Activated CD4-positive, CD25-positive, alpha-beta regulatory T cell treated with anti-CD3 and anti-CD28 coated beads, Interleukin-2, amount 50 U/mL, for 24 hours (primary cell): ENCODE data around the gene DYRK1B.
"Not testable (repeated sequence)": the region's sequence is repeated elsewhere in the genome, so short reads cannot be mapped to it uniquely, and the experiment has no call there.

Experiments
- ATAC-seq, 2 donors: fragments of 150-1000 bp; cut with Tn5 transposase; one replicate each; pipeline ENCODE4 v1.10.0; 2021; ENCODE audit warnings: mild to moderate bottlenecking in 1 of 2, moderate library complexity in 1 of 2

DYRK1B gene

DNA sequence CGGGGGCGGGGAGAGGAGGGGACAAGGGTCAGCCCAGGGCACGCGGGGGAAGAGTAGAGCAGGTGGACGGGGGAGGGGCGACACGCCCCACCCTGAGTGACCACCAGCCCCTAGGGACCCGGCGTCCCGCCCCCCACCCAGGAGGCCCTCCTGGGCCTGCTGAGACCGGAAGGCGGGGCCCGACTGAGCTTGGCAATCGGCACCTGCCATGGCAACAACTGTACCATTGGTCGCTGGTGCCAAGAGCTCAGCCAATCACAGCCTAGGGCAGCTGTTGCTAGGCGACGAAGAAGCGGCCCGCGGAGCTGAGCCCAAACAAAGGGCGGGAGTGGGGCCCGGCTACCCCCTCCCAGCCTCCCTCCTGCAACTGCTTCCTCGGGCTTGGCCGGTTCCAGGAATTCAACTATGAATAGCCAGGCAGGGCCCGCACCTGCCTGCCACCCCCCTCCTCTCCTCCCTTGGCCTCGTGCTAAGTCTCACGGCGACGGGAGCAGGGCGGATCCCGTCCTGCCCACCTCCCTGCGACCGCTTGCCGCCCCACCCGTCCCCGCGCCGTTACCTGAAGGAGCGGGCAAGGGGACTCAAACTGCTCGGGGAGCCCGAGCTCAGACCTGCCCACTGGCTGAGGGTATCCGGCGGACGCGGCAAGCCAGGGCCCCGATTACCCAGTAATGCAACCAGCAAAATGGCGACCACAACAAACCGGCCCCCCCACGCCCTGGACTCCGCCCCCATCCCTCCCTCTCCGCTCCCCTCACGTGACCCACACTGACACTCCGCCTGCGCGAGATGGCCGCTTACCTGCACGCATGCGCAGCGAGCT, at the start of gene DYRK1B:
DYRK1B (minus strand) TSS at position 699 of the 823 bp plus-strand sequence. CDS start 2,295 bp downstream, outside the sequence.
- ATAC-seq = peak; percentile 95

DNA sequence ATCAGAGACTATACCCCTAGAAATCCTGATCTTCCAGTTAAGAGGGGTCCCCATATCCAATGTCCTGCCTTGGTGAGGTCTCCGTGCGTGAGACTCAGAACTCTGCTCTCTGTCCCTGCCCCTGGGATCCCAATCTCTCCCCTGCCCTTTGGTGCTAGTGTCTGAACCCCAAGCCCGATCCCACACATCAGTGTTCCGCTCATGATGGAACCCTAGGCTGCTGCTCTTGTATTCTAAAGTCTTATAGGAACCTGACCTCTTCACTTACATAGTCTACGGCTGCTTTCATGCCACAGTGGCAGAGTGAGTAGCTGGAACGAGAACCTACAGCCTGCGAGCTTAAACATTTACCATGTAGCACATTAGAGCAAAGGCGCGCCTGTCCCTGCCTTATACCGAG, 48.7 kb upstream of the DYRK1B start:
- ATAC-seq = not testable (repeated sequence)

DNA sequence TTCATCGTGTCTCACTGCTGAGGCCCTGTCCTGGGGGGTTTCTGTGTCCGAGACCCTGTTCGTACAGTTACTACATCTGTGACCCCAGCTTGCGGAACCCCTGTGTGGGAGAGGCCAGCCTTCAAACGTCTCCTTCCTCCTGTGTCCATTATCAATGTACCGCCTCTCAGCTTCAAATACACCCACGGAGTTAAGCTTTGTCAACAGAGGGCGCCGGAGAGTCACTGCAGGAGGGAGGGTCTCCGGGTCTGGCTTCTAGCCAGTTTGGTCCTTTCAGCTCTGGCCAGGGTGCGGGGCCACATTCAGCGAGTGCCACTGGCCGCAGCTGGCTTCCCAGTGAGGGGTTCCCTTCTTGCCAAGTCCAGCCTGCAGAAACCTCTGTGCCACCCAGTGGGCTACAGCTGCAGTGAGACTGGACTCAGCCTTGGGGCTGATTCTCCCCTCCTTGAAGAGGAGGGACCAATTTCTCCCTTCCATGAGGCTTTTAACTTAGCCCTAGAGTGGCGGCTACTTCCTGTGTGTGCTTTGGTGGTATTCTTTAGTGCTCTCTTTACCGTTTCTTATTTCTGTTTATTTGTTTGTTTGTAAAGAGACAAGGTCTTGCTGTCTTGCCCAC, 47.6 kb upstream of the DYRK1B start:
- ATAC-seq = peak; percentile 75

DNA sequence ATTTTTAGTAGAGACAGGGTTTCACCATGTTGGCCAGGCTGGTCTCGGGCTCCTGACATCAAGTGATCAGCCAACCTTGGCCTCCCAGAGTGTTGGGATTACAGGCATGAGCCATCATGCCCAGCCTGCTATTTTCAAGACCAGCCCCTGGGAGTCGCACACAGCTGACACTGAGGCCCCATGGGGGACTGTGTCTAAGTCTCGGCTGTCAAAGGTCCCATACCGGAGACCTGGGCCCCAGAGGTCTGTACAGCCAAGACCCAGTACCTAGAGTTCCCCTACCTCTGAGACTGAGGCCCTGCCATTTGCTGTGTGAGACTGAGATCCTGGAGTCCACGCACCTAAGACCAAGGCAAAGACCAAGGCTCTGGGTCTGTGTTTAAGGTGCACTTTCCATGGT, 46.3 kb upstream of the DYRK1B start:
- not testable (repeated sequence) for ATAC-seq

DNA sequence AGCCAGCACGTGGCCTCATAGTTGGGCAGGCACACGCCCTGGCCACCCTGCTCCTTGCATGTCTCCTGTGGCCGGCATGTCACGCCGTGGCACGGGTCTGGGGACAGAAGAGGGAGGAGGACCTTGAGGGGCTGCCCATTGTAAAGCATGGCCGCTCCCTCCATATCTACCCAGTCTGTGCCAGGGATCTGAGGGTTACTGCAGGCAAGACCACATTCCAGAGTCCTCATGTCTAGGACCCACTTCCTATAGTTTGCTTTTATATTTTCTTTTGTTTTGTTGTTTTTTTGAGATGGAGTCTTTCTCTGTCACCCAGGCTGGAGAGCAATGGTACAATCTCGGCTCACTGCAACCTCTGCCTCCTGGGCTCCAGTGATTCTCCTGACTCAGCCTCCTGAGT, 45.8 kb upstream of the DYRK1B start:
- not testable (repeated sequence) for ATAC-seq

DNA sequence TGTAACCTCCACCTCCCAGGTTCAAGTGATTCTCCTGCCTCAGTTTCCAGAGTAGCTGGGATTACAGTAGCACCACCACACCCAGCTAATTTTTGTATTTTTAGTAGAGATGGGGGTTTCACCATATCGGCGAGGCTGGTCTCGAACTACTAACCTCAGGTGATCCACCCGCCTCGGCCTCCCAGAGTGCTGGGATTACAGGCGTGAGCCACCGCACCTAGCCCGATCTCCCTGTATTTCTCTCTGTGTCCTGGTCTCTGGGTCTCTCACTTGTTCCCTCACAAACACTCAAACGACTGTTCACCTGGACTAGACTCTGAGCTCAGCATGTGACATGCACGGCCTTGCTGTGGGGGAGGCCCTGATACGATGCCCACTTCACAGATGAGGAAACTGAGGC, 44.9 kb upstream of the DYRK1B start:
- not testable (repeated sequence) for ATAC-seq

DNA sequence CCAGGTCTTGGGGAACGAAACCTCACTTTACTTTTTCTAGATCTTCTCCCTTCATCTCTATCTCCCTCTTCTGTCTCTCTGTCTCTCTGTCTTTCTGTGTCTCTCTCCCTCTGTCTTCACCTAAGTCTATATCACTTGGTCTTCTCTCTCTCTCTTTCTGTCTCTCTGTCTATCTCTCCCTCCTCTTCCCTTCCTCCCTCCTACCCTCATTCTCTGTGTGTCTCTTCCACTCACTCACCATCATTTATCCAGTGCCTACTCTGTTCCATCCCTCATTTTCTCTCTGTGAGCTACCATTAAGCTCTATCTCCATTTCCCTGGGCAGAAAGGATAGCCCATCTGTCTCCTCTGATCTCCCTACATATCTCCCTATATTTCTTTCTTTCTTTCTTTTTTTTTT, 44.4 kb upstream of the DYRK1B start:
- ATAC-seq = no peak

DNA sequence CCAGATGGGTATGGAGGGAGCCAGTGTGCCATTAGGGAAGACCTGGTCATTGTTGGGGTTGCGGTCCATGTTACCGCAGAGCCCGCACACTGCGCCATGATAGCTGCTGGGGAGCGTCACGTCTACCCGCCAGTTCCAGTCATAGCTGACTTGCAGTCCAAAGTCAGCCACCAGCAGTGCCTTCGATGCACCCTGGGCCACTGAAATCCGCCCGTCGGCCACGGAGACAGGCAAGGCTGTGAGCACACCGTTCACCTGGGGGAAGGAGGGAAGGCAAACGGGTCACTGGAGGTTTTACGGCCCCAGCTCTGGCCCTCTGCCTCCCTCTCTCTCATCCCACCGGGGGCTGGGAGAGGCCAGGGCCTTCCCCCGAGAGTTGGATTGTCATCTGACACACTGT, 44.0 kb upstream of the DYRK1B start:
- not testable (repeated sequence) for ATAC-seq

DNA sequence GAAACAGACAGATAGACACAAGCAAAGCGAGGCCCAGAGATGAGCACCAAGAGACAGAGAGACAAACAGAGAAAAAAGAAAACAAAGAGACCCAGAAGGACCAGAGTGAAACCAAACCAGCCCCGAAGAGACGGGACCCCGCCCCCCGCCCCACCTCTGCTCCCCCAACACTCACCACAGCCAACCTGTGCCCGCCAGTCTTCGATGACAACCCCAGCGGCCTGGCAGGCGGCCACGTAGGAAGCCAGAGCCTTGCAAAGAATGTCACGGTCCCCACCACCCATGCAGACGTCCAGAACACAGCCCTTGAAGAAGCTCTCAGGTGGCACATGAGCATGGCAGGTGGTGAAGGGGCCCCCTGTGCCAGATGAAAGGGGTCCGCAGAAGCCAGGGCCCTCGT, 43.5 kb upstream of the DYRK1B start:
- not testable (repeated sequence) for ATAC-seq

DNA sequence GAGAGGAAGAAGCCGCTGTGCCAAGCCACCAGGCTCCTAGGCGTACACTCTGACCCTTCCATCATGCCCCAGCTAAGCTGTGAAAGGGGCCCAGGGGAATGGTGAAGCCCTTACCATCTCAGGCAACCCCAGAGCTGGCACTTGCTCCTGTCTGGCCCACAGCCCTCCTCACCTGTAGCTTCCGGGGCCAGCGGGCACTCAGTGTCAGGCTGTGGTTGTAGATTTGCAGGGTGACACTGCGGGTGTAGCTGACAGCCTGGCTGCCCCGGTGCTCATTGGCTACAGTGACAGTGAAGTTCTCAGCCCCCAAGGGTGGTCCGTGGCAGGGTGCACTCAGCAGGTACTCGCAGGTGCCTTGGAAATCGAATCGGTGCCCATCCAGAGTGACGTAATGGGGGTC, 42.5 kb upstream of the DYRK1B start:
- ATAC-seq = not testable (repeated sequence)

DNA sequence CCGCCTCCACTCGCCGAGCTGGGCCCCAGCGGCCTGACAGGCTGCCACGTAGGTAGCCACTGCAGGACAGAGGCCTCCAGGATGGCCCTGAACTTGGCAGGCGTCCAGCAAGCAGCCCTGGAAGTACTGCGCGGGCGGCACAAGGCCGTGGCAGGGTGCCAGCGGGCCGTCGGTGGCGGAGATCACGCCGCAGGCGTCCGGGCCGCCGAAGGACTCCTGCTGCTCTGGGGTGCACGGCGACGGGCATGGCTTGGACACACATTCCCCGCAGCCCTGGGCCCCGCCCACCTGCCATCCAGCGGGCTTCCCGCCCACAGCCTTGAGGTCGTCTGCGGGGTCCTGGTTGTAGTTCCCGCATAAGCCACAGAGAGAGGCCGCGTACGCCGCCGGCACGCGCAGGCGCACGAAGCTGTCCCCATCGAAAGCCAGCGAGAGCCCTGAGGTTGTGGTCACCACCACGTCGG, 41.5 kb upstream of the DYRK1B start:
- ATAC-seq = not testable (repeated sequence)

DNA sequence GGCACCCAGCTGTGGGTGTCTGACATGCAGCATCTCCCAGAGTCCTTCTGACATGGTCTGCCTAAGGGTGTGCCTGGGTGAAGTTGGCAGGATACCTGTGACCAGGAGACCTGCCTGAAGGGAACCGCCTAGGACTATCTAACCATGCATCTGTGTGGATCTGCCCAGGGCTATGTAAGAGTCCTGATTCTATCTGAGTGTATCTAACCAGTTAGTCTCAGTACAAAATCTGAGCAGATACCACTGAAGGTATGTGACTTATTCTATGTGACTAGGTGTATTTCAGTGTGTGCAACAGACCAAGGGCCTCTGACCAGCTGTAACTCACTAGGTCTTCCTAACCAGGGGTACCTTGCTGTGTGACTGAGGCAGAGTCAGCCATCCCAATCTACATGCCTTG, 40.4 kb upstream of the DYRK1B start:
- ATAC-seq = no peak

DNA sequence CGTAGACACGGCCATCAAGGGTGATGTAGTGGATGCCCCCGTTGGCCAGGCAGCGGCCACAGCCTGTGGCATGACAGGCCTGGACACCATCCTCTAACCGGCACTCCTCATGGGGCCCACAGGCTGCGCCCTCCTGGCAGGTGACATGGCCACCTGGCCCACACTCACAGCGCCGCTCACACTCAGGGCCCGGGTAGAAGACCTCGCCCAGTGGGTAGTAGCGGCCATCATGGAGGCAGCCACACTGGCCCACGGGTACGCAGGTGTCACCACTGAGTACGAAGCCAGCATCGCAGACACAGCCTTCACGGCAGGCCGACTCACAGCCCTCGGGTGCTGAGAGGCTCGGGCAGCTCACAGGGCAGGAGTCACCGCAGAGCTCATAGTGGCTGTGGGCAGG, 39.4 kb upstream of the DYRK1B start:
- ATAC-seq = no peak

DNA sequence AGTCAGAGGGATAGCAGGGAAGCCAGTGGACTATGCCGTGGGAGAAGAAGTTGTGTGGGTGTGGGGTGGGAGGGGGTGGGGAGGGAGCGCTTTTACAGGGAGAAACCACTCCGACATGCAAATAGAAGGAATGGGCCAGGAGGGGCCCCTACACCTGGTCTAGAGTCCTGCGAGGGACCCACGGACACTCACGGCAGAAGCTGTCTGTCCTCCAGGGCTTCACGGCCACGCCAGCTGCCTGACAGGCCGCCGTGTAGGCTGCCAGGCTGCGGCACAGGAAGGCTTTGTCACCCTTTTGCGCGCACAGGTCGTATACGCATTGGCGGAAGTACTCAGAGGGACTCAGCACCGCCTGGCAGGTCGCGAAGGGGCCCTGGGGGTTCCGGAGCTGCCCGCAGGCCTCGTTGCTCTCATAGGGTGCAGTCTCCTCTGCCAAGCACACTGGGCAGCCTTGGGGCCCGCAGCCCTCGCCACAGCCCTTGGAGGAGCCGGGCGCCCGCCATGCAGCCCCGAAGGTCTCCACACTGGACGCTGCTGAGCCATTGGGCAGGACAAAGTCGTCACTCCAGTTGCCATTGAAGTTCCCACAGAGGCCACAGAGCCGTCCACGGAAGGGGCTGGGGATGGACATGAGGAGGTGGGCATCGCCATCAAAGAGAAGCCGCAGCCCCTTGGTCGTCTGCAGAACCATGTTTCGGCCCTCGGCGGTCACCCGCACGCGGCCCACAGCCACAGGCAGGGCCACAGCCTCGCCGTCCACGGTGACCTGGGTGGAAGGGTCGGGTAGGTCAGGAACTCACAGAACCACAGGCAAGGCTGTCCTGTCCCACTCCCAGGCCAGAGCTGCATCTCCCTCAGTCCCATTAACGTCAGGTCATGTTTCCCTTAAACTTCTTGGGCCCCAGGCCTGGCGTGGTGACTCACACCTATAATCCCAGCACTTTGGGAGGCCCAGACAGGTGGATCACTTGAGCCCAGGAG, 38.2 kb upstream of the DYRK1B start:
- no peak for ATAC-seq

DNA sequence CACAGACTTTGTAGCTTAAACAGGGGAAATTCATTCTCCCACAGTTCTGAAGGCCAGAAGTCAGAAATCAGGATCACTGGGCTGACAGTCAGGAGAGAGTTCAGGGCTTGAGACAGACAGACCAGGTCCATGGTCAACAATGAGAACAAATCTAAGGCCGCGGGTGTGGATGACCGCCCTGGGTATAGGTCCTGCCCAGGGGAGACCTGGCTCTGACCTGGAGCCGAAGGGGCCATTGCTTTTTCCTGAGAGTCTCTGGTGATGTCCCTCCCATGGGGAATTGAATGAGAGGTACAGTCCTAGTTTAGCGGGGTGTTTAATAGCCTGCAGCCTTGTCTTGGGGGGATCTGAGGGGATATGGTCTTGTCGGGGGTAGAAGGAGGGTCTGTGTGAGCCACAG, 37.4 kb upstream of the DYRK1B start:
- ATAC-seq = no peak

DNA sequence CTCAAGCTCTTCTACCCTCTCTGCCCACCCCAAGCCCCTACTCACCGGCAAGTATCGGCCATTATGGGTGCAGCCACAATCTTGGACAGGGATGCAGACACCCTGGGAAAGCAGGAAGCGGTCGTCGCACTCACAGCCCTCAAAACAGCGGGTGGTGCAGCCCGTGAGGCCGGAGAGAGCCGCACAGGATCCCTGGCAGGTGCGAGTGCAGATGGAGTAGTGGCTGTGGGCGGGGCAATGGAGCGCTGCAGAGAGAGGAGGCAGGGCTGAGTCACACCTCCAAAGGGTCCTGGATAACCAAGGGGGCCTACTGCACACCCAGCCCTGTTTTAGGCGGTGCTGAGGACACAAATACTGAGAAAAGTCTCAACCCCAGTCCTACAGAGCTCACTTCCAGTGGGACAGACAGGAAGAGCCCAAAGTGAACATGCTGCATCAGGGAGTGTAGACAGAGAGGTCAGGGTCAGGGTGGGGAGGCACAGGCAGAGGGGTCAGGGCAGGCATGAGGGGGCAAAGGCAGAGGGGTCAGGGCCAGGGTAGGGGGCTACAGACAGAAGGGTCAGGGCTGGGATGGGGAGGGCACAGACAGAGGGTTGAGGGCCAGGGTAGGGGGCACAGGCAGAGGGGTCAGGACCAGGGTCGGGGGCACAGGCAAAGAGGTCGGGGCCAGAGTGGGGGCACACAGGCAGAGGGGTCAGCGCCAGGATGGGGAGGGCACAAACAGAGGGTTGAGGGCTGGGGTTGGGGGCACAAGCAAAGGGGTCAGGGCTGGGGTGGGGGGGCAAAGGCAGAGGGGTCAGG, 36.4 kb upstream of the DYRK1B start:
- no peak for ATAC-seq

DNA sequence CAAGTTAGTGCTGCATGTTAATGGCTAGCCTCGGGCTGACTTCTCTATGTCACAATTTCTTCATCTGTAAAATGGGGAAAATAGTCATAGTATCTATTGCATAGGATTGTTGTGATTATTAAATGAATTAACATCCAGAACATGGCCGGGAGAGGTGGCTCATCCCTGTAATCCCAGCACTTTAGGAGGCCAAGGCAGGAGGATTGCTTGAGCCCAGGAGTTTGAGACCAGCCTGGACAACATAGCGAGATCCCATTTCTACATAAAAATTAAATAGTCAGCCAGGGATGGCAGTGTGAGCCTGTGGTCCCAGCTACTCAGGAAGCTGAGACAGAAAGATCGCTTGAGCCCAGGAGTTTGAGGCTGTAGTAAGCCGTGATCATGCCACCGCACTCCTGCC, 34.0 kb upstream of the DYRK1B start:
- ATAC-seq = no peak

DNA sequence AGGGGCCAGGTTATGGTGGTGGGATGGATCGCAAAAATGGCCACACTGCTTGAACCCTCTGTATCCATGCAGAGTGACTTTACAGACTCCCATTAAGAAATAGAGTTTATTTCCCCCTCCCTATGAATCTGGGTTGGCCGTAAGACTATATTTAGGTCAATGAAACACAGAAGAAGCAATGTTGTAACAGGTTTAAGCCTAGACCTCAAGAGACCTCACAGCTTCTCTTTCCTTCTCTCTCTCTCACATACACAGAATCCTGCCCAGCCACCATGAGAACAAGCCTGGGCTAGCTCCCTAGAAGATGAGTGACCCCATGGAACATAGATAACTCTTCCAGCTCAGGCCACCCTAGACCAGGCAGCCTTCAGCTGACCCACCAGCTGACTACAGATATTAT, 33.2 kb upstream of the DYRK1B start:
- no peak for ATAC-seq

DNA sequence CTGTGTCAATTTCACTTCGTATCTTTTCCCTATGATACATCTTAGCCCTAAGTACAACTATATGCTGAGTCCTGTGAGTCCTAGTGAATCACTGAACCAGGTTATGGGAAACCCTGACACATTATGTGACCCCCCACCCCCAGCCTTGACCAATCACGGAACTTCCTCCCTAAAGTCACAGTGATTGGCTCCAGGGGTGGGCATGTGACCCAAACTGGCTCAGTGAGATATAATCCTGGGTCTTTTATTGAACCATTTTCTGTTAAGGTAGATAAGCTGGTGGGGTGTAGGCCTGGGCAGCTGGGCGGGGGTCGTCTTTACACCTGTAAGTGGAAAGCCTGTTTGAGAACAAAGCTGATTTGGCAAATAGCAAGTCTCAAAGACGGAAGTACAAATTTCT, 32.0 kb upstream of the DYRK1B start:
- ATAC-seq = no peak

DNA sequence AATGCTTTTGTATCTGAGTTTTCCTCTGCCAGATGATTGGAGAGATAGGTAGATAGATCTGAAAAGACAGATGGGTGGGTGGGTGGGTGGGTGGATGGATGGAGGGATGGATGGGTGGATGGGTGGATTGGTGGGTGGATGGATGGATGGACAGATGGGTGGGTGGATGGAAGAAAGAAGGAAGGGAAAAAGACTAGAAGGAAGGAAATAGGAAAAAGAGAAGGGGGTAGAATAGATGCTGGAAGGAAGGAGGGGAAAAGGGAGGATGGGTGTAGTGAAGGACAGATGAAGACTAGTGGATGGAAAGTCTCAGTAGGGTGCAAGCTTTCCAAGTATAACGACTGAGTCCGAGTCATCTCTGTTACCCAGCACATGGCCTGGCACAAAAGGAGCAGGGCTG, 31.2 kb upstream of the DYRK1B start:
- ATAC-seq = no peak

DNA sequence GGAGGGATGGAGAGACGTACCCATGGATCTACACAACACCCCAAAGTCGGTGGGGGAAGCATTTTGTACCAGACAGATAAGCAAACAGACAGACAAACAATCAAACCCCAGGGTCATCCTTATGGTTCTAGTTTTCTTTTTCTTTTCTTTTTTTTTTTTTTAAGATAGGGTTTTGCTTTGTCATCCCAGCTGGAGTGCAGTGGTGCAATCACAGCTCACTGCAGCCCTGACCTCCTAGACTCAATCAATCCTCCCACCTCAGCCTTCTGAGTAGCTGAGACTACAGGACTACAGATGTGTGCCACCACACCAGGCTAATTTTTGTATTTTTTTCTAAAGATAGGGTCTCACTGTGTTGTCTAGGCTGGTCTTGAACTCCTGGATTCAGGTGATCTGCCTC, 30.2 kb upstream of the DYRK1B start:
- ATAC-seq = no peak

DNA sequence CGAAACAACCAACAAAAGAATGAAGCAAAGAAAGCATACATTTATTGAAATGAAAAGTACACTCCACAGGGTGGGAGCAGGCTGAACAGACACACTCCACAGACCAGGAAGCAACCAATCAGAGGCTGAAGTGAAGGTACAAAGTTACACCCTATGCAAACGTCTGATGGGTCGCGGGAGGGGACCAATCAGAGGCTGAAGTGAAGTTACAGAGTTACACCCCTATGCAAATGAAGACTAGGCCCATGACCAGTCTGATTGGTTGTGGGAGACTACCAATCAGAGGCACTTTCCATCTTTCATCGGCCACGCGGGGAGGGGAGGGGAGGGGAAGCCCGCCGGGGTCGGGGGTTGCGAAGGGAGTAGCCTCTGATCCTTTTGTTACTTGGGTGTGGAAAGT, 24.6 kb upstream of the DYRK1B start:
- ATAC-seq = no peak
